Esophagus squamous epithelium (tissue), 4 donors: ENCODE results near the gene P3H2.

ENCODE experiments used
- CTCF ChIP-seq, 6 experiments: fragments of 450-650 bp in 4 of 6; fragments of 200-600 bp in 2 of 6; sonication (generic) in 2 of 6; IDR thresholded peaks; one replicate each; pipeline ENCODE4 v1.5.1; 2016 to 2019; ENCODE audit warnings: antibody characterized with exemption in 6 of 6, mild to moderate bottlenecking in 4 of 6, moderate library complexity in 4 of 6
- POLR2A ChIP-seq, 4 donors: fragments of 450-650 bp; IDR thresholded peaks; one replicate each; pipeline ENCODE4 v1.6.1; 2017; ENCODE audit warnings: antibody characterized with exemption in 4 of 4, mild to moderate bottlenecking in 4 of 4, moderate library complexity in 3 of 4

- TF ChIP-seq POLR2A (IDR thresholded peaks at IDR 0.05), result no peak
- TF ChIP-seq CTCF (IDR thresholded peaks at IDR 0.05), result no peak
Measured at GRCh38 chr3:190005343-190006113, 115.2 kb downstream of the P3H2 start.
